Lower leg skin (tissue), 4 donors: Measurements from ENCODE around the gene SMCO3. TPM values are rescaled to one million over a fixed set of nuclear protein-coding genes. Genes with fewer than 3 reads are reported as not detected.

Source experiments
- DNase-seq, 2 donors: peaks; one replicate each; pipeline ENCODE4 v3.0.0-alpha.2; 2019; ENCODE audit warnings: low spot score in 2 of 2
- H3K4me3 ChIP-seq: fragments of 200-600 bp; sonication (generic); 2 replicates; pipeline ENCODE4 v1.5.1; 2017; ENCODE audit warnings: mild to moderate bottlenecking, low read depth; ENCODE audit not compliant: poor library complexity, severe bottlenecking
- CTCF ChIP-seq, 3 donors: fragments of 450-650 bp; IDR thresholded peaks; one replicate each; pipeline ENCODE4 v1.5.1; 2016; ENCODE audit warnings: antibody characterized with exemption in 3 of 3, mild to moderate bottlenecking in 3 of 3, moderate library complexity in 2 of 3
- POLR2A ChIP-seq, 2 donors: fragments of 450-650 bp; IDR thresholded peaks; one replicate each; pipeline ENCODE4 v1.6.1; 2016 to 2017; ENCODE audit warnings: antibody characterized with exemption in 2 of 2, mild to moderate bottlenecking in 1 of 2, moderate library complexity in 1 of 2
- WGBS, 2 donors: methylation state at CpG; one replicate each; pipeline ENCODE4 v1.1.5; 2018; 5-methylcytosine and 5-hydroxymethylcytosine counted together
- intact Hi-C: fragments of 100-400 bp; cut with DNase I; formaldehyde crosslinking; loops from one replicate; pipeline ENCODE4 v1.15.0; 2023; ENCODE audit warnings: low total_unique reads
- total RNA-seq, 4 donors: library from RNA; depleted of rRNA; stranded (reverse); fragments of >200 nt; gene quantifications; one replicate each; pipeline ENCODE4 v1.1.0, GENCODE V29; 2016

SMCO3 gene
- under 1 TPM in 1 of 4 donors, not detected in 3; 0.34 TPM for total RNA-seq

DNA sequence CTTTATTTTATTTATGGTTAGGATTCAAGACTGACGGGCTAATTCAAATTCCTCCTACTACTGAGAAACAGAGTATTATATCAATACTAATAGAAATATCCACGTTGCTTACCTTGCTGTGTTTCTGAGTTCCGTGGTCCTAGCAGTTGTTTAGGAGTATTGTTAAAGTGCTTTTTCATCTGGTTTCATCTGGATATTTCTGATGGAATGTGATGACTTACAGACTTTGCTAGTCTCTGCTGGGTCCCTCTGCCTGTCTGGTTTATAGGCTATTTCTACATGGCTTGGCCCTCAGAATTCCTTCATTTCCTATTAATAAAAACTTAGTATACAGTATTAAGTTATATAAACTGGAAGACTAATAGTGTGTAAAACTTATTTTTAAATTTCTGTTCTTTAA is at the start of gene SMCO3:
TSS of gene SMCO3 (minus strand) at position 169 of the 400 bp plus-strand sequence. CDS start 7,502 bp downstream, outside the sequence.
- intact Hi-C loops = no loop called here
- WGBS, 2 donors = 68% methylated on average over 3 of the region's 3 CpGs
- DNase-seq = no peak
- TF ChIP-seq POLR2A (IDR thresholded peaks at IDR 0.05) (no peak), CTCF (IDR thresholded peaks at IDR 0.05) (no peak)
- no peak within 1 kb of the TSS for H3K4me3 ChIP-seq

- DNase-seq = no peak
- H3K4me3 ChIP-seq = no peak overlapping the region
- intact Hi-C loops = no loop called here
- TF ChIP-seq POLR2A (IDR thresholded peaks at IDR 0.05) (no peak), CTCF (IDR thresholded peaks at IDR 0.05) (no peak)
Observed at GRCh38 chr12:14860490-14860889, 46.5 kb upstream of the SMCO3 start.

GRCh38 chr12:14858513-14858912 is 44.5 kb upstream of the SMCO3 start:
- TF ChIP-seq CTCF (IDR thresholded peaks at IDR 0.05) = no peak
- TF ChIP-seq POLR2A (IDR thresholded peaks at IDR 0.05) = no peak
- WGBS, 2 donors = 86 to 94% methylated on average over 1 of the region's 1 CpG
- intact Hi-C loops = no loop called here
- H3K4me3 ChIP-seq = no peak overlapping the region
- DNase-seq = no peak

DNA sequence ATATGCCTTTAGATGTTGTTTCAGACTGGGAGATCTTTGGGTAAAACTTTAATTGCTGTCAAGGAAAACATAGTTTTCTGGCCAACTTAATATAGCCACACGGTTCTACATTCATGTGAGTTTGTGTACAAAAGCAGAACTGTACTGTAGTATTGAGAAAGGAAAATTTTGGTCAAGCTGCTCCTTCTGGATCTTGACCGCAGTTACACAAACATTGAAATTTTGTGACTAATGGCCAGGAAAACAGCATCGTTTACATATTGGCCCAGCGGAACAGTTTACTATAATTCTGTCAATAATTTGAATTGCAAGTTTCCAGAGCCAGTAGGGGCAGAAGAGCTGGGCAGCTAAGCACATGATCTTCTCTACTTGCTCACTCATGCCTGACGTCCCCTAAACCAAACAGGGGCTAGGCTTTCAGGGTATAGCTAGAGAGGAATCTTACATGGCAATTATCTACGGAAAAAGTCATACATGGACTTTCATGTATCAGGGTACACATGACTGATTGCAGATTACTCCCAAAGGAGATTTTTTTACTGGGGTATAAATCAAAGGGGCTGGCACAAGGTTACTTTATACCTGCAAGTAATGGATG is 40.7 kb upstream of the SMCO3 start:
- H3K4me3 ChIP-seq = no peak overlapping the region
- TF ChIP-seq POLR2A (IDR thresholded peaks at IDR 0.05) (no peak), CTCF (IDR thresholded peaks at IDR 0.05) (no peak)
- no peak for DNase-seq
- intact Hi-C loops = no loop called here
- WGBS, 2 donors = 52 to 57% methylated on average over 6 of the region's 6 CpGs

DNA sequence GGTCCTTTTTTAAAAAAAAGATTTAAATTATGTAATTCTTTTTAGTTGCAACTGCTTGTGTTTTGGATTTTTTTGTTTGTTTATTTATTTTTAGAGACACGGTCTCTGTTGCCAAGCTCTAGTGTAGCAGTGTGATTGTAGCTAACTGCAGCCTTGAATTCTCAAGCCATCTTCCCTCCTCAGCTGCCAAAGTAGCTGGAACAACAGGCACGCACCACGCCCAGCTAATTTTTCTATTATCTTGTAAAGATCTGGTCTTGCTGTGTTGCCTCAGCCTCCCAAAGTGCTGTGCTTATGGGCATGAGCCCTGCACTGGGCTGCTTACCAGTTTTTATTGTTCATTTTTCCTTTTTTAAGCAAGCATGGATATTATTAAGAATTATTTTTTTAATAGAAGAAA is 40.0 kb upstream of the SMCO3 start:
- peak; percentile 43 to 85 for DNase-seq
- no peak for TF ChIP-seq CTCF (IDR thresholded peaks at IDR 0.05)
- no peak for TF ChIP-seq POLR2A (IDR thresholded peaks at IDR 0.05)

GRCh38 chr12:14852880-14853279 is 38.9 kb upstream of the SMCO3 start:
- no peak for DNase-seq
- H3K4me3 ChIP-seq = no peak overlapping the region
- intact Hi-C loops = no loop called here
- TF ChIP-seq POLR2A (IDR thresholded peaks at IDR 0.05) (no peak), CTCF (IDR thresholded peaks at IDR 0.05) (no peak)

More for the DNA sequence above, 40.0 kb upstream of the SMCO3 start:
- intact Hi-C loops = no loop called here
- 21 to 24% methylated on average over 3 of the region's 3 CpGs for WGBS, 2 donors
- no peak overlapping the region for H3K4me3 ChIP-seq
